B cell (primary cell): ENCODE results near the gene PLXDC1. TPM values are rescaled to one million over a fixed set of nuclear protein-coding genes. Genes with fewer than 3 reads are reported as not detected.

Experiments
- ATAC-seq: fragments of 200-7000 bp; cut with Tn5 transposase; one replicate; pipeline ENCODE4 v1.10.0; 2021; ENCODE audit warnings: low read depth, mild to moderate bottlenecking, moderate number of reproducible peaks, moderate library complexity
- CTCF ChIA-PET: fragments of 350-600 bp; sonication (Branson Sonifier 250); formaldehyde crosslinking; loops from one replicate; lab custom pipeline; 2021; ENCODE audit warnings: antibody characterized with exemption, inconsistent platforms; lab: Charles Lee
- POLR2A ChIA-PET: fragments of 350-600 bp; sonication (Branson Sonifier 250); formaldehyde crosslinking; loops from one replicate; lab custom pipeline; 2021; ENCODE audit warnings: antibody characterized with exemption; lab: Charles Lee
- DNase-seq: peaks from one replicate; pipeline ENCODE4 v3.0.0; 2013
- H2AFZ ChIP-seq: 2 replicates; pipeline ENCODE4 v1.6.1; 2012; ENCODE audit warnings: mild to moderate bottlenecking, low read depth, low read length; ENCODE audit not compliant: insufficient read depth, poor library complexity, severe bottlenecking
- H3K27ac ChIP-seq, 2 donors: 1 replicate in 1 of 2; 2 replicates in 1 of 2; pipeline ENCODE4 v1.5.1; 2012 to 2013; ENCODE audit warnings: low read length in 2 of 2, mild to moderate bottlenecking in 2 of 2, moderate library complexity in 1 of 2
- H3K27me3 ChIP-seq, 4 experiments: fragments of 200-600 bp in 1 of 4; sonication (generic) in 1 of 4; replicated peaks in 1 of 4; 1 replicate in 2 of 4; 2 replicates in 2 of 4; pipeline versions ENCODE4 v1.6.1 to v1.7.0; 2013 to 2016; ENCODE audit warnings: low read length in 3 of 4, mild to moderate bottlenecking in 2 of 4, mixed read lengths in 1 of 4, moderate library complexity in 1 of 4; ENCODE audit not compliant: insufficient read depth in 4 of 4, control insufficient read depth in 3 of 4; ENCODE audit errors: control extremely low read depth in 1 of 4
- H3K36me3 ChIP-seq, 2 experiments: replicated peaks in 1 of 2; 1 replicate in 1 of 2; 2 replicates in 1 of 2; pipeline versions ENCODE4 v1.6.1 to v1.7.1; 2013; ENCODE audit warnings: low read length in 1 of 2; ENCODE audit not compliant: insufficient read depth in 2 of 2, control insufficient read depth in 1 of 2; ENCODE audit errors: control extremely low read depth in 1 of 2, extremely low read depth in 1 of 2
- H3K4me1 ChIP-seq, 2 donors: fragments of 200-600 bp in 1 of 2; sonication (generic) in 1 of 2; 1 replicate in 1 of 2; 2 replicates in 1 of 2; pipeline versions ENCODE4 v1.5.1 to v1.6.1; 2013 to 2017; ENCODE audit warnings: low read length in 2 of 2; ENCODE audit not compliant: control insufficient read depth in 2 of 2, insufficient read depth in 2 of 2
- H3K4me2 ChIP-seq: replicated peaks from 2 replicates; pipeline ENCODE3; 2012; ENCODE audit warnings: mild to moderate bottlenecking, low read depth, low read length; ENCODE audit not compliant: poor library complexity, severe bottlenecking
- H3K4me3 ChIP-seq, 5 experiments: fragments of 200-600 bp in 1 of 5; sonication (generic) in 1 of 5; 1 replicate in 3 of 5; 2 replicates in 2 of 5; pipeline versions ENCODE4 v1.5.1 to v1.7.0; 2011 to 2016; ENCODE audit warnings: low read length in 4 of 5, mild to moderate bottlenecking in 4 of 5, low read depth in 2 of 5, control low read depth in 1 of 5, moderate library complexity in 1 of 5; ENCODE audit not compliant: insufficient read depth in 1 of 5; ENCODE audit errors: control extremely low read depth in 1 of 5, extremely low read depth in 1 of 5
- H3K79me2 ChIP-seq: fragments of 200-600 bp; sonication (generic); one replicate; pipeline ENCODE4 v1.6.0; 2016; ENCODE audit warnings: low read length; ENCODE audit not compliant: control insufficient read depth, insufficient read depth
- H3K9ac ChIP-seq: fragments of 200-600 bp; sonication (generic); 2 replicates; pipeline ENCODE4 v1.6.1; 2017; ENCODE audit warnings: mild to moderate bottlenecking, low read length, moderate library complexity
- H3K9me3 ChIP-seq, 3 donors: one replicate each; pipeline versions ENCODE4 v1.6.1 to v1.7.1; 2013; ENCODE audit warnings: low read length in 2 of 3; ENCODE audit not compliant: control insufficient read depth in 2 of 3, insufficient read depth in 1 of 3; ENCODE audit errors: control extremely low read depth in 1 of 3
- H4K20me1 ChIP-seq: 2 replicates; pipeline ENCODE4 v1.6.0; 2012; ENCODE audit warnings: mild to moderate bottlenecking, low read length; ENCODE audit not compliant: insufficient read depth, control insufficient read depth, poor library complexity, severe bottlenecking
- H3K27ac Mint-ChIP-seq: one replicate; pipeline ENCODE4 v1.8.0; 2021; ENCODE audit warnings: mixed read lengths
- H3K27me3 Mint-ChIP-seq: one replicate; pipeline ENCODE4 v1.8.0; 2021; ENCODE audit warnings: mixed read lengths
- H3K4me1 Mint-ChIP-seq: one replicate; pipeline ENCODE4 v1.8.0; 2021; ENCODE audit warnings: mixed read lengths
- H3K4me3 Mint-ChIP-seq: one replicate; pipeline ENCODE4 v1.8.0; 2021; ENCODE audit warnings: mixed read lengths
- H3K9me3 Mint-ChIP-seq: one replicate; pipeline ENCODE4 v1.8.0; 2022; ENCODE audit warnings: mixed read lengths; ENCODE audit not compliant: insufficient read depth
- EZH2 ChIP-seq: IDR thresholded peaks from 2 replicates; pipeline ENCODE4 v1.6.1; 2012; ENCODE audit warnings: borderline replicate concordance, low read depth, mild to moderate bottlenecking, moderate library complexity, low read length; ENCODE audit not compliant: insufficient read depth, poor library complexity, severe bottlenecking
- WGBS: methylation state at CpG from one replicate; pipeline ENCODE4 v1.1.5; 2013; ENCODE audit warnings: missing lambda C conversion rate; ENCODE audit not compliant: insufficient coverage; 5-methylcytosine and 5-hydroxymethylcytosine counted together
- intact Hi-C: fragments of 100-400 bp; cut with micrococcal nuclease; formaldehyde crosslinking; loops from one replicate; pipeline ENCODE4 v1.10.0; 2022
- polyA plus RNA-seq: library from polyadenylated mRNA; depleted of rRNA; stranded (reverse); fragments of >200 nt; gene quantifications from 2 replicates; pipeline ENCODE4 v1.2.3, GENCODE V29; 2012
- total RNA-seq, 2 donors: library from RNA; stranded (reverse); fragments of 120-200 nt in 1 of 2; gene quantifications; 1 replicate in 1 of 2; 2 replicates in 1 of 2; pipeline versions ENCODE4 v1.2.3 to v1.2.4, GENCODE V29; 2013 to 2022
- TF ChIP-seq, protein P1 (sequence below): fragments of 200-600 bp; IDR thresholded peaks from one replicate; pipeline ENCODE4 v1.8.0; 2022; ENCODE audit warnings: antibody characterized with exemption, mild to moderate bottlenecking

Gene PLXDC1
- total and polyA plus RNA-seq, 2 donors (not counting 1 experiment from before 2014, with no cell fraction given) = 0.69 TPM; not detected in 1

DNA sequence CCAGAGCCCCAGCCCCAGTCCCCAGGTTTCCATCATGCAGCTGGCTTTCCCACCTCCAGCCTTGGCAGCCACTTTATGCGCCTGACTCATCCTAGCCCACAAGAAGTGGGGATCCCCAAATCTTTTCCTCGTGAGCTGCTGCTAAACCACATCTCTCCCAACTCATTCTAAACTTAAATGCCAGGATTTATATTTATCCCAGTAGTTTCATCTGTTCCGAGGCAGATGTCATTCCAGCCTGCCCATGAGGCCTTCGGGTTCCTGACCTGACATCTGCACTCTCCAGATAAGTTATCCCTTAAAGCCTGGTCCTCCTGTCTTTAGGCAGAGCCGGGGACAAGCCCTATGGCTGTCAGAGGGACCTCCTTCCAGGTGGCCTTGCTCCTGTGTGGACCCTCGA, 16.6 kb downstream of the PLXDC1 start:
- Histone ChIP-seq H3K4me1 (no peaks in the 10 kb centered on the region), H3K9me3 (no peaks in the 10 kb centered on the region), H3K4me3 (no peak overlapping the region), H3K9ac (no peak overlapping the region), H3K27me3 (no peaks in the 10 kb centered on the region), H3K4me2 (no peak overlapping the region), H3K27ac (no peak overlapping the region), H3K79me2 (no peaks in the 10 kb centered on the region), H3K36me3 (no peaks in the 10 kb centered on the region), H4K20me1 (no peaks in the 10 kb centered on the region), H2AFZ (no peak overlapping the region)
- DNase-seq (no peak), ATAC-seq (no peak)
- intact Hi-C loops = no loop called here
- Mint-ChIP-seq H3K4me3 (no peak overlapping the region), H3K27me3 (no peaks in the 10 kb centered on the region), H3K27ac (no peak overlapping the region), H3K4me1 (peaks cover 3% of the 10 kb centered on the region), H3K9me3 (no peaks in the 10 kb centered on the region)
- 73% methylated on average over 6 of the region's 6 CpGs for WGBS
- TF ChIP-seq EZH2 = no peak
- TF ChIP-seq, protein P1, sequence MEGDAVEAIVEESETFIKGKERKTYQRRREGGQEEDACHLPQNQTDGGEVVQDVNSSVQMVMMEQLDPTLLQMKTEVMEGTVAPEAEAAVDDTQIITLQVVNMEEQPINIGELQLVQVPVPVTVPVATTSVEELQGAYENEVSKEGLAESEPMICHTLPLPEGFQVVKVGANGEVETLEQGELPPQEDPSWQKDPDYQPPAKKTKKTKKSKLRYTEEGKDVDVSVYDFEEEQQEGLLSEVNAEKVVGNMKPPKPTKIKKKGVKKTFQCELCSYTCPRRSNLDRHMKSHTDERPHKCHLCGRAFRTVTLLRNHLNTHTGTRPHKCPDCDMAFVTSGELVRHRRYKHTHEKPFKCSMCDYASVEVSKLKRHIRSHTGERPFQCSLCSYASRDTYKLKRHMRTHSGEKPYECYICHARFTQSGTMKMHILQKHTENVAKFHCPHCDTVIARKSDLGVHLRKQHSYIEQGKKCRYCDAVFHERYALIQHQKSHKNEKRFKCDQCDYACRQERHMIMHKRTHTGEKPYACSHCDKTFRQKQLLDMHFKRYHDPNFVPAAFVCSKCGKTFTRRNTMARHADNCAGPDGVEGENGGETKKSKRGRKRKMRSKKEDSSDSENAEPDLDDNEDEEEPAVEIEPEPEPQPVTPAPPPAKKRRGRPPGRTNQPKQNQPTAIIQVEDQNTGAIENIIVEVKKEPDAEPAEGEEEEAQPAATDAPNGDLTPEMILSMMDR = no peak
- ChIA-PET POLR2A (interaction anchor here (0.6 kb wide), 1 partner anchor 116 kb away, joined by 3 read pairs; no protein-coding TSS in a partner anchor), CTCF (no interaction called here)

DNA sequence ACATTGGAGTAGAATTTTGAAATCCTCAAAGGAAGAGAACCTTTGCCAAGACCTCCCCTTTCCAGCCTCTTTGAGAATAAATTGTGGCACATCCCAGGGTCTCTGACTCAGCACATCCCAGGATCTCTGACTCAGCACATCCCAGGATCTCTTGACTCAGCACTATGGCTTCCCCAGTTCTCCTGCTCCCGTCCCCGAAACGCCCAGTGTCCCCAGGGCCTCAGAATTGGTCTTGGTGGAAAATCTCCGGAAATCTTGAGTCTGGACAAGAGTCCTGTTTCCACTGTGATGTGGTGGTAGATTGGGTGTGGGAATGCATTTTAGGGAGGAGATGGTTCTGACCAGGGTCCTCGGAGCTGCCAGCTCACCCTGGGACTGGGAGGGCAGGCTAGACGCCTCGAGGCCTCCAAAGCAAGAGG, 19.2 kb downstream of the PLXDC1 start:
- no peaks in the 10 kb centered on the region for H4K20me1 ChIP-seq
- TF ChIP-seq EZH2 = no peak
- TF ChIP-seq, protein P1 = no peak
- H2AFZ ChIP-seq = no peak overlapping the region
- no peak overlapping the region for H3K4me2 ChIP-seq
- no peak for ATAC-seq
- 90% methylated on average over 6 of the region's 7 CpGs for whole genome bisulfite sequencing
- no peak overlapping the region for H3K4me3 Mint-ChIP-seq
- no peaks in the 10 kb centered on the region for H3K79me2 ChIP-seq
- CTCF ChIA-PET = no interaction called here
- H3K27ac Mint-ChIP-seq = no peak overlapping the region
- H3K27ac ChIP-seq = no peak overlapping the region
- POLR2A ChIA-PET = interaction anchor here (0.5 kb wide), 1 partner anchor 1206 kb away, joined by 5 read pairs; no protein-coding TSS in a partner anchor
- H3K4me1 Mint-ChIP-seq = no peaks in the 10 kb centered on the region
- H3K9me3 ChIP-seq = no peaks in the 10 kb centered on the region
- intact Hi-C loops = no loop called here
- H3K9ac ChIP-seq = no peak overlapping the region
- no peaks in the 10 kb centered on the region for H3K9me3 Mint-ChIP-seq
- H3K4me3 ChIP-seq = no peak overlapping the region
- no peaks in the 10 kb centered on the region for H3K4me1 ChIP-seq
- no peaks in the 10 kb centered on the region for H3K27me3 Mint-ChIP-seq
- no peaks in the 10 kb centered on the region for H3K36me3 ChIP-seq
- DNase-seq = no peak
- no peaks in the 10 kb centered on the region for H3K27me3 ChIP-seq
